GM12864 (cell line): ENCODE measurements around the gene FNDC3B.

ENCODE experiments used
- DNase-seq: peaks from one replicate; pipeline ENCODE4 v3.0.0-alpha.2; 2011; ENCODE audit warnings: low read depth
- H3K4me3 ChIP-seq: 2 replicates; pipeline ENCODE4 v1.5.1; 2011; ENCODE audit warnings: mild to moderate bottlenecking, low read depth, low read length, control low read depth
- TF ChIP-seq, protein P1 (sequence below): IDR thresholded peaks from 2 replicates; pipeline ENCODE4 v1.5.1; 2011; ENCODE audit warnings: low read depth, mild to moderate bottlenecking, moderate library complexity, low read length, control low read depth, inconsistent platforms; ENCODE audit errors: missing control alignments

Gene FNDC3B

DNA sequence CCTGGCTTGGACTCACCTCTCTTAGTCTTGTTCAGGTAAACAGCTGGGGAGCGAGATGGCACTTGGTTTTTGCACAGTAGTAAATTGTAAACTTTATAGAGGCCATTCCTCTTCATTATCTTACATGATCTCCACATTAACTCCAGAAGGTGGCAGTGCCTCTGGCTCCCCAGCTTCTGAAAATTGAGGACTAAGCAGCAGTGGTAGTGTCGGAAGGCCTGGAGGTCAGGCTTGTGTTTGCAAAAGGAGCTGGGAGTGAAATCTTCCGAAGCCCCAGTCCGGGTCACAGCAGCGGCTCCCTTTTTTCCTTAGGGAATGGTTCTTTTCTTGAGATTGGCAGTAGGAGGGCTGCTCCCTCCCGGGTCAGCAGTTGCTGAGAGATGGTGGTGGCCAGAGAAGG lies 85.7 kb downstream of the FNDC3B start:
- DNase-seq = no peak

DNA sequence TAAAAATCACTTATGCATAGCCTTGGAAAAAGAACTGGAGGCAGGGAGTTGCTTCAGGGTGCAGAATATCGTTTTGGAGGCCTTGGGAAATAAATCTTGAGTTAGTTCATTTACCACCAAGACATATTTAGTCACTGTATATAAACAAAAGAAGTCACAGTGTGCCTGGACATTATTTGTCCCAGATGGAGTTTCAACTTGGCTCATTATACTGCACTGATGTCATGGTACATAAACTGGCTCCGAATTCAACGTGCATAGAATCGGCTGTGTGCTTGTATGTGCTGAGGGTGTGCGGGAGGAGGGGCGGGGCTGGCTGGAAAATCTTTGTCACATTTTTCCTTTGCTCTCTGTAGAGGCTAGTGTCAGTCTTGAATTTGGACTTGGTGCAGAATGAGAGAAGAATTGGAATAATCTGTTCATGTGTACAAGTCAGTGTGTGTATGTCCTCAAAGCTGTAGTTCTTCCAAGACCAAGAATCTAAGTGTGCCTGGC lies 86.6 kb downstream of the FNDC3B start:
- H3K4me3 ChIP-seq = no peak overlapping the region
- DNase-seq = no peak
- TF ChIP-seq, protein P1, sequence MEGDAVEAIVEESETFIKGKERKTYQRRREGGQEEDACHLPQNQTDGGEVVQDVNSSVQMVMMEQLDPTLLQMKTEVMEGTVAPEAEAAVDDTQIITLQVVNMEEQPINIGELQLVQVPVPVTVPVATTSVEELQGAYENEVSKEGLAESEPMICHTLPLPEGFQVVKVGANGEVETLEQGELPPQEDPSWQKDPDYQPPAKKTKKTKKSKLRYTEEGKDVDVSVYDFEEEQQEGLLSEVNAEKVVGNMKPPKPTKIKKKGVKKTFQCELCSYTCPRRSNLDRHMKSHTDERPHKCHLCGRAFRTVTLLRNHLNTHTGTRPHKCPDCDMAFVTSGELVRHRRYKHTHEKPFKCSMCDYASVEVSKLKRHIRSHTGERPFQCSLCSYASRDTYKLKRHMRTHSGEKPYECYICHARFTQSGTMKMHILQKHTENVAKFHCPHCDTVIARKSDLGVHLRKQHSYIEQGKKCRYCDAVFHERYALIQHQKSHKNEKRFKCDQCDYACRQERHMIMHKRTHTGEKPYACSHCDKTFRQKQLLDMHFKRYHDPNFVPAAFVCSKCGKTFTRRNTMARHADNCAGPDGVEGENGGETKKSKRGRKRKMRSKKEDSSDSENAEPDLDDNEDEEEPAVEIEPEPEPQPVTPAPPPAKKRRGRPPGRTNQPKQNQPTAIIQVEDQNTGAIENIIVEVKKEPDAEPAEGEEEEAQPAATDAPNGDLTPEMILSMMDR = no peak

More for the DNA sequence above, 85.7 kb downstream of the FNDC3B start:
- no peak overlapping the region for H3K4me3 ChIP-seq
- TF ChIP-seq, protein P1 = no peak

DNA sequence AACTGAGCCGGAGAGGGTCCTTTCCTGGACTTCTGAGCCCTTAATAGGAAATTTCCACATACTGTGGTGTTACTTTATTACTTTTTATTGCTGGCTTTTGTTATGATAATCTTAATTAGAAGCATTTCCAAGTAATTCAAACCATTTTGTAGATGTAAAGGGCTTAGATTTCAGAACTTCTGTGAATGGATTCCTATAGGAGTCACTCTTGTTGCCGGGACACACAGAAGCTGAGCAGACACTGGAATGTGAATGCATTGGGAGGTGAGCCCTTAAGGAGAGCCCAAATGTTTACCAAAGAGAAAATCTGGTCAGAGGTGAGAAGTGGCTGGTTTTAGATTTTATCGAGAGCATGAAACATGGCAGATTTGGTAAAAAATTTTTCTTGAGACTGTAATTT lies 87.4 kb downstream of the FNDC3B start:
- TF ChIP-seq, protein P1 = no peak
- no peak for DNase-seq
- H3K4me3 ChIP-seq = no peak overlapping the region

DNA sequence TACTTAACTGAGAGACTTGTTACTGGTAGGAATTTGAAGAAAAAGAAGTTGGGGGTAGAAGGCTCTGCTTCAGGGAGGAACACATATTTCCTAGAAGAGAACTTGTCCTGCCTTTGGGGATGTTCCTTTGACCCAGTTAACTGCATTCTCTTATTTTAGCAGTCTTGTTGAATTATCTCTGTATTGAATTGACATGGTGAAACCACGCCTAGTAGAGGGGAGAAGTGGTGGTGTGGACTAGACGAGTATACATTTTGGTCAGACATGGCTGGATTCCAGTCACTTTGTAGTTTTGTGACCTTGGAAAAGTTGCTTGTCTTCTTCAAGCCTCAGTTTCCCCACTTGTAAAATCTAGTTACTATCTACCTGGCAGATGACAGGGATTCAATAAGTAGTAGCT lies 87.8 kb downstream of the FNDC3B start:
- TF ChIP-seq, protein P1 = no peak
- DNase-seq = no peak
- no peak overlapping the region for H3K4me3 ChIP-seq

DNA sequence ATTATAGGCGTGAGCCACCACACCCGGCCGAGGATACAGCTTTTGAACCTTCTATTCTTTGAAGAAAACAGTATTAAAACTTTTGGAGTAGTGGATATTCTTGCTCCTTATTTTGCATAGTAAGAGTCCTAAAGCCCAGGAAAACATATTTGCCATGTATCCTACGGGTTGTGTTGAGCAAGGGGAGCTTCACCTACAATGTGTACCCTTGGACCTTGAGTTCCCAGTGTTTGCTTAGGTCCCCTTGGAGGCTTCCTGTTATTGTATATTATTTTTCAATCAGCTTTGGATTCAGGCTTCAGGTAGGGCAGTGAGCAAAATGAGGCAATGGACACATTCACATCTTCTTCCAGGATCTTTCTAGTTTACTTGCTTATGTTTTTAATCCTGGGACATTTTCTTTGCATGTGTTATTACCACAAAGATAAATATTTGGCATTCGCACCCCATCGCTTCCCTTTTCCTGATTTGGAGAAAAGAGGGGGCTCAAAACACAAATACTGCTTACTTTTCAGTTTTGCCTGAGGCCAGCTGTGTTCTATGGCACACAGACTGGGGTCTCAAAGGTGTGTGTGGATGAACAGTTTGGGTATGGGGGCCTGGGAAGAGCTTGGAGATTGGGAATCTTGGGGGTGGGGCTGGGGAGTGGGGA lies 88.7 kb downstream of the FNDC3B start:
- DNase-seq = no peak
- H3K4me3 ChIP-seq = no peak overlapping the region

DNA sequence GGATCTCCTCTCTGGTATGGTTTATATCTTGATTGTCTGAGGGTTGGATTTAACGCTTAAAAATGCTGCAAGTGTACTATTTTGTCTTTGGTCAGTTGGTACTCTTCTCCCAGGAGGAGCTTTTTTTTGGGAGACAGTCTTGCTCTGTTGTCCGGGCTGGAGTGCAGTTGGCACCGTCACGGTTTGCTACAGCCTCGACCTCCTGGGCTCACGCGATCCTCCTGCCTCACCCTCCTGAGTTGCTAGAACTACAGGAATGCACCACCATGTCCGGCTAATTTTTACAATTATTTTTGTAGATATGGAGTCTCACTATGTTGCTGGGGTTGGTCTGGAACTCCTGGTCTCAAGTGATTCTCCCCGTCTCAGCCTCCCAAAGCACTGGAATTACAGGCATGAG lies 89.5 kb downstream of the FNDC3B start:
- H3K4me3 ChIP-seq = no peak overlapping the region
- no peak for DNase-seq
- TF ChIP-seq, protein P1 = no peak

More for the DNA sequence above, 88.7 kb downstream of the FNDC3B start:
- TF ChIP-seq, protein P1 = no peak

DNA sequence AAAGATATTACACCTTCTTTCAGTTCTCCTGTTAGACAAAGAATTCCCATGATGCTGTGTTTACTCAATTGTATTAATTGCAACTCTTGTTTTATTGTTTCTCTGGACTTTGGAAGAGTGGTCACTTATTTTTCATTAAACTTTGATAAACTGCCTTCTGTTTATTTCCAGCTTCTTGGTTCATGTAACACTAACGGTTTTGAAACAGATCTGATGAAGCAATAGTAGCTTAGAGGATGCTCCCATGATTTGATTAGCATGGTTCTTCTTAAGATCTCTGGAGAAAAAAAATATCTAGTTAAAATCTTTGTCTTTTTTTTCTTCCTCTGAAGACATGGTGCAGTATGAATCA lies 90.1 kb downstream of the FNDC3B start:
- DNase-seq = no peak
- TF ChIP-seq, protein P1 = no peak
- H3K4me3 ChIP-seq = no peak overlapping the region
